Measurements from ENCODE around the gene STARD13.
"Not testable (repeated sequence)": the region's sequence is repeated elsewhere in the genome, so short reads cannot be mapped to it uniquely, and the experiment has no call there.

STARD13 gene

DNA sequence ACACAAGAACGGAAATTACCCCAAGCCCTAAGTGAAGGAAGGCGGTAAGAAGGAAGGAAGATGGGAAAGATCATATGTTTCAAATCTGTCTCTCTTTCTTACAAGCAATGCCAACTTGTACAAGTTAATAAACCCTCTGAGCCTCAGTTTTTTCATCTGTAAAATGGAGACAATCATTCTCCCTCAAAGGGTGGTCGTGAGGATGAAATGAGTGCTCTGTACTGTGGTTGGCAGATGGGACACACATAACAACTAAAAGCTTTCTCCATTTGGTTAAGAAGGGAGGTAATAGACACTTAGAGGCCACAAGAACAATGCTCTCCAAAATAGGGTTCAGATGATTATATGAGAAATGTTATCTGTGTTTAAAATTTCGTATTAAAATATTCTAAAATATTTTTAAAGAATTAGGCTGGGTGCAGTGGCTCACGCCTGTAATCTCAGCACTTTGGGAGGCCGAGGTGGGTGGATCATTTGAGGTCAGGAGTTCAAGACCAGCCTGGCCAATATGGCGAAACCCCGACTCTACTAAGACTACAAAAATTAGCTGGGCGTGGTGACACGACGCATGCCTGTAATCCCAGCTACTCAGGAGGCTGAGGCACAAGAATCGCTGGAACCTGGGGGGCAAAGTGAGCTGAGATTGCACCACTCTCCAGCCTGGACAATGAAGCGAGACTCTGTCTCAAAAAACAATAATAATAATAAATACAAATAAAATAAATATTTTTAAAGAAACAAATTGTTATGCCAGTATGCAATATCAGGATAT lies 89.7 kb downstream of the STARD13 start:
- no peak for DNase-seq

DNA sequence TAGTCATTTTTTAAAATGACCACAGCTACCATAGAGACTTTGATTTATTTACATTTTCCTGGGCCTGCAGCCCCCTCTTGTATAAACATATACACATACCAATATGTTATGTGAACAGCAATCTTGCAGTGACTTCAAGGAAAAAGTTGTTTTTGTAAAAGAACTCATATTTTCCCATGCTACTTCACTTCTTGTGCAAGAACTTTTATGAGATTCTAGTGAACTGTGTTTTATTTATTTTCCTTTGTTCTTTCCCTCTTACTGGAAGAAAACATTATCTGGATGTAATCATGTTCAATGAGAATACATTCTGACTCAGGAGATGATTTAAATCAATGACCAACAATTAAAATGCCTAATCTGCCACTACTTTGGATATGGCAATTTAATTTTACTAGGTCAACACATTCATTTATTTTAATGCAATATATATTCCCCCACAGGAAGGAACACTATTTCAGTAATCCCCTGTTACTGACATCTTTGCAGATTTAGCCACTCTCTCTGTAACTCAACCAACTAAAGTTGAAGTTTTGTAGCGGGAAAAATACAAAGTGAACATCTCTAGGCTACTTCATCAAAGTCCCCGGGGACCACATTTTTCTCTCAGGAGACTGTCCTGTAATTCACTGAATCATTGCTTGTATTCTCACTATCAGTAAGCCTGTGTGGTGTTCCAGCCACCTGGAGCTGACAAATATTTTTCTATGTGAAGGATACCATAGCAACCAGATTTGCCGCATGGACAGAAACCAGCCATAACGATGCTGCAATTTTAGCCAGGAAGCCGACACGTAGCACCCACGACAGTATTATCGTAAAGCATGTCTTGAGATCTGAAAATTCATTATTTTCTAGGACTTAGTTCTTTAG lies 90.5 kb downstream of the STARD13 start:
- DNase-seq = no peak

DNA sequence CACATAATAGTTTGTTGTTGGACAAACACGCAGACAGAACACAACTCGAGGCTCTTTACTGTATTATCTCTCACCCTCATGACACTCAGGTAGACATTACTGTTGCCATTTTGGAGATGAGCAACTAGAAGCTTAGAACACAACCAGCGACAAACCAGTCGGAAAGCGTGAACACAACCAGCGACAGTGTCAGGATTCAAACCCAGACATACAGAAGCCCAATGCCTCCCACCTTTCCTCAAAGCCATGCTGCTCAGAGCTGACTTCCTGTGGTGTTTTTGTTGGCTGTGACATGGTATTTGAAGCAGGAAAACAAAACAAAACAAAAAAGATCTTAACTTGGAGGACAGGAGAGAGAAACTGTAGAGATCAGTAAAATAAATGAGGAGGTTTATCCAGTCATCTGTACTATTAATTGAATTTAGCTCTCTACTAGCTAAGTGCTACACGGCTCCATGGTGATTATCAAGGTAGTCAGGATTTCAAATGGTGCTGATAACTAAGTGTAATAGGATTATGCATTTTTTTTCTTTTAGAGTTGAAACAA lies 92.1 kb downstream of the STARD13 start:
- DNase-seq = no peak

DNA sequence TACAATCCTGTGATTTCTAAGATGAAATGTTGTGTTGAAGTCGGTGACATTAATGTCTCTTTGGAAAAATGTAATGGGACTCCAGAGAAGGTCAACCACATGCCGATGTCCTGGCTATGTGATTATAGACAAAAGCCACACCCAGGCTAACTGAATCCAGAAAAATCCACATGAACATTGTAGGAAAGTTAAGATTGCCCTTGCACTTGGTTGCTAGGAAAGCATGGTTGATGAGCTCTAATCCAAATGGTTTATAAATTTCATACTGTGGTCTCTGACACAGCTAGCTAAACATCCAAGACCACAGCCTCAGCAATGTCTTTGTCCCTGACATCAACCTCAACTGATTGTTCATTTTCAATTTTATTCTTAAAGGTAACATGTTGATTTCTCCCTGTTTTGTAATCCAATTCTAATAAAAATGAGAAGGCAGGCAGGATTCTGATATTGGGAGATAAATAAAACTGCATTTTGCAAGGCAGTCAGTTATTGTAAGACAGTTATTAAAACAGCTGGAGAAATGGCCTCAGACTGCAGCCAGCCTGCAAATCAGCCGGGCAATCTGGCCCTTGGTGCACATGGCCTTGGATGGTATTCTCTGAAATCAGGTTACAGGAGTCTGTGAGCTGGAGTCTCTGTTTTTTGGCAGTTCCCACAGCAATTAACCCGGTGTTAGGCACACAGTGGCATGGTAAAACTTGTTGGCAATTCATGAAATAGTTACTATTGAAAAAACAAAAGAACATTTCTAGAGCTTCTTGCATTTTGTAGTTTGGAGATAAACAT lies 93.9 kb downstream of the STARD13 start:
- no peak for DNase-seq

DNA sequence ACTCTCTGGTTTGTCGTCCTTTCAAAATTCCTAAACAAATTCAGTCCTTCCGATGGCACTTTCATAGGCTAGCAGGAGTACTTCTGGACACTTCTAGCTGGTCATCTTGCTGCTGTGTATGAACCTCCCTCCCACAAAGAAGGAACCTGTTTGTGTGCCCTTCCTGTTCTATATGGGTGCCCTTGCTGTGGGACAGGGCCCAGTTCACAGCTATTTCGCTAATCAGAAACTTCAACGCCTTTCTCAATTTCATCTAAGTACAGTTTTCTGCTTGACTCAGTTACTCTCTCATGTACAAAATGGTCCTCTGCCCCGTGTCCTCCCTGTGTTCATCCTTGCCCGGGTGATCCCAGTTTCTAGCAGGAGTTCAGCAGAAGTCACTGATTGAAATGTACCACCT lies 96.1 kb downstream of the STARD13 start:
- DNase-seq = no peak

DNA sequence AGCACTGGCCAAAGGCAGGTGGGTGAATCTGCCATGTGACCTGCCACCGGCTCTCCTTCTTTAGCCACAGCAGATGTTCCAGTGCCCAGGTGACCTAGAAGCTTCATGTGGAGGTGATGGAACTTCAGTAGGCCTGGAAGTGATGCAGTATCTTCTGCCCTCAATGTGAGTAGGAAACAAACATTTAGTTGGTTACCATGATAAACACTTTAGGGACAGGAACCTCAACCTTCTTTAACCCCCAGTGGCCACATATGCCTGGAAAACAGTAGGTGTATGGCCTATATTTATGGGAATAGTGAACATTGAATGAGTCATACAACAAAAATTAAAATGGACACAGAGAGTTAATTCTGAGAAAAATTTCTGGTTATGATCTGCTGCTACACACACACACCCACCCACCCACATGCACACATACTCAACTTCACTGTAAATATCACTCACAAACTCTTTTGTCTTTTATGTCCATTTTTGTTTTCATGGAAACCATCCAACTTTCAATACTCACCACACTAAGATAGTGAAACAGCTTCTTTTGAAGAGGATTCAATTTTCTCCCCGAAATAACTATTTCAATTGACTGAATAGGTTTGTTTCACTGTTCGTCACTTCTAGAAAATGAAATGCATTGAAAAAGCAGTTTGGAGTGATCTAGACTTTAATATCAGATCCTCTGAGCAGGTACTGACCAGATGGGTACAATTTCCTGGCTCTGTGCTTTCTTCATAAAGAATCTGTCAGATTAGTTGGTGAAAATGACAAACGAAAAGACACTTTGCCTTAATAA lies 97.3 kb downstream of the STARD13 start:
- no peak for DNase-seq

DNA sequence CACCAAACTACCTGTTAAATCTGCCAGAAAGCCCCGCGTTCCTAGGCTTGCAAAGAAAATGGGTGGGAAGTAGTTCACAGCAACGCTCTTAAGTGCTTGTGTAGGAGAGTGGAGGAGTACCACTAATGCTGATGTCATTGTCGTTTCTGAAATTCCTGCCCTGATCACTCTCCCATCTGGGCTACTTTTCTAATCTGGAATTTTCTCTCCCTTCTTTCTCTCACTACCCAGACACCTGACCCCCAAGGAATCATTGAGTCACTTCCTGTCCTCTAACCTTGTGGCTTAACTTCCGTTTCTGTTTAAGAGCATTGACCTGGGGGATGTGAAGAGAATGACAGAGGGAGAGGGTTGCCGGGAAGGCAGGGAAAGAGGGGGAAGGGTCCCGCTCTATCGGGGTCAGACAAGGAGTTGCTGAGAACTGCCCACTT lies 98.7 kb downstream of the STARD13 start:
- no peak for DNase-seq

DNA sequence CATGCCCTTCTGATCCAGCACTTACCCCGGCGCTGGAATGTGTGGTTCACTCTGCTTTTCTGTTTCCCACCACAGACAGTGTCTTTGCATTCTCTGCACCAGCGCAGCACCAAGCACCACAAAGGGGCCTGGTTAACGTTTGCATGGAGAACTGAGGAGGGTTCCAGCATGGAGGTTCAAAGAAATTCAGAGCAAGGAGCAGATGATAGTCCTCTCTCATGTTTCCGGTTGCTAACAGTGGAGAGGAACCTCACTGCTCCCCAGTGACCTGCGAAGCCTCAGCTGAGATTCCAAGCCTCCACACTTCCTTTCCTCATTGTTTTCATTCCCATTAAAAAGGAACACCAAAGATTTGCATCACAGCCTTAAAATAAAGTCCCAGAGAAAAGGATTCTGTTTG lies 99.7 kb downstream of the STARD13 start:
- DNase-seq = no peak

DNA sequence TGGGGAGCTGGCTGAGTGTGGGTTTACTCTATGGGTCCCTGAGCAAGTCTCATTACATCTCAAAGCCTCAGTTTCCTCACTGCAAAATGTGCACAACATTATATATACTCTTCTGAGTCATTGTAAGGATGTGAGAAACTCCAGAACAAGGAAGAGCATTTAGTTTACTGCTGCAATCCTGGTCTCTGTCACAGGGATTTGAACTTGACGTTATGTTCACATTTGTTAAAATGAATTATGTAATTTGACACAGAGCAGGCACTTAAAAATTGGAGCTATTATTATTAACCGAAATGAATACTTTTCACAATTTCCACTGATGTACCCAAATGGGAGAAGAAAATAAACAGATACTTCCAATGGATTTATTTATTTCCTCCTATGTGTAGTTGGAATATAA lies 101.0 kb downstream of the STARD13 start:
- DNase-seq = no peak

DNA sequence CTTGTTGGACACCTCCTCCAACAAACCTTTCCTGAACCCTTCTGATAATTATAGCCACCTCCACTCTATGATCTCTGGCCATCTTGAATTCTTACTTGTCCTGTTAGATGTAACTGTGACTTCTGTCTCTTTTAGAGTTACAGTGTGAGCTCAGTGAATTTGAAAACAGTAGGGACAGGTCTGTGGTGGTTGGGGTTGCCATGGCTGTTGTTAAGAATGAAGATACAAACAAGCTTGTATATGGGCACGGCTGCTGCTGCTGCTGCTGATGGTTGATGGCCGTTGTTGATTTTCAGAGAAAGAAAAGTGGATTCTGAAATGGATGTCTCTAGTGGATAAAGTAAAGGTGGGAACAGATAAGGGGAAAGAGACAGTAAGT lies 101.5 kb downstream of the STARD13 start:
- no peak for DNase-seq

DNA sequence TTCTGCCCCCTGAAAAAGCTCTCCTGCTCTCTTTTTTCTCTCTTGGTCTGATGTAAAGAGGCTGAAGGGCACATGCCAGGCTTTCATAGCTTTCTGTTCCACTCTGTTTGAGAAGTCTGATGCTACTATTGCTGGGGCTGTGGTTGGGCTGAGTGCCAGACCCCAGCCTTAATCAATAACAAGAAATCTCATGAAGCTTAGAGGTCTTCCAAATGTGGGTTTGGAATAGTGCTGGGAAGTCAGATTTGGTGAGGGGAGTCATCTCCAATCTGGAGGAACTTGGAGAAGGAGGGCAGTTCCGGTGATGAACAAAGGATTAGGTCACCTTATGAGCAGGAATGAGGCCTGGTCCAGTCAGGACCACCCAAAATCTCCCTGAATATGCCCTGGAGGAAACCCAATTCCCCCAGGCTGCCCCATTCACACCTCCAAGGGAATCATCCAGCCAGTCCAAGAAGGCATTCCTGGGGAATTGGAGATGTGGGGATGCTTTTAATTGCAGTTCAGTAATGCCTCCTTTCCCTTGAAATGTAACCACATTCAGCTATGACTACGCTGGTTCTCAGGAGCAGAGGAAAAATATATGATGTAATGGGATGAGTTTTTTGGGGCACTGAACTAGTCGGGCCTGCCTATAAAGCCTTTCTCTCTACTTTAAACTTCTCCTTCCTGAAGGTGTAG lies 102.0 kb downstream of the STARD13 start:
- DNase-seq = no peak

DNA sequence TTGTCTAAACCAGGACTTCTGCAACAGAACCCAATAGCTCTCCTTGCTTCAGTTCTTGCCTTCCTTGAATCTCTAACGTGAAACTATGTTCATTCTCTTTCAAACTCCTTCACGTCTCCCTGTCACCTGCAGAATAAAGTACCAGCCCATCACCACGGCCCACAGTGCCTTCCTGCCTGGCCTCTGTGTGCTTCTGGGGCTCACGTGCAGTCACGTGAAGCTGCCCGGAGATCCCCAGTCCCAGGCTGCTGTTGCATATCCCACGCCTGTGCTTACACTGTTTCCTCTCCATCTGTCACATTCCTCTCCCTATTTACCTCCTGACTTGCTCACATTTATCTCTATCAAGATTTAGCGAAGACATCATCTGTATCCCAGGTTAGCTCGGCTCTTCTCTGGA lies 102.8 kb downstream of the STARD13 start:
- no peak for DNase-seq

DNA sequence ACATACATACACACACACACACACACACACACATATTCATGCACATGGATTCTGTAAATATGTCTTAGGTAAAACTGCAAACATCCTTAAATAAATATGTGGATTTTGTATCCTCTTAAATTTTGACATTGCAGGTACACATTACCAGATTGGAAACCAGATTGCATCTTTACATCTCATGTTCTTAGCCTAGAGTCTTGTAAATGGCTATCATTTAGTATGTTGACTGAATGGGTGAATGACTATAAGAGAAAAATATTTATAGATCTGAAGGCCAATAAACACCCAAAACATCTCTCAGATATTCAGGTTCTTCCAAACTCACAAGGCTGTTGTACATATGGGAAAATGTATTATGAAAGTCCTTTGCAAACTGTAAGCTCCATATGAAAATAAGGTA lies 104.3 kb downstream of the STARD13 start:
- DNase-seq = no peak

DNA sequence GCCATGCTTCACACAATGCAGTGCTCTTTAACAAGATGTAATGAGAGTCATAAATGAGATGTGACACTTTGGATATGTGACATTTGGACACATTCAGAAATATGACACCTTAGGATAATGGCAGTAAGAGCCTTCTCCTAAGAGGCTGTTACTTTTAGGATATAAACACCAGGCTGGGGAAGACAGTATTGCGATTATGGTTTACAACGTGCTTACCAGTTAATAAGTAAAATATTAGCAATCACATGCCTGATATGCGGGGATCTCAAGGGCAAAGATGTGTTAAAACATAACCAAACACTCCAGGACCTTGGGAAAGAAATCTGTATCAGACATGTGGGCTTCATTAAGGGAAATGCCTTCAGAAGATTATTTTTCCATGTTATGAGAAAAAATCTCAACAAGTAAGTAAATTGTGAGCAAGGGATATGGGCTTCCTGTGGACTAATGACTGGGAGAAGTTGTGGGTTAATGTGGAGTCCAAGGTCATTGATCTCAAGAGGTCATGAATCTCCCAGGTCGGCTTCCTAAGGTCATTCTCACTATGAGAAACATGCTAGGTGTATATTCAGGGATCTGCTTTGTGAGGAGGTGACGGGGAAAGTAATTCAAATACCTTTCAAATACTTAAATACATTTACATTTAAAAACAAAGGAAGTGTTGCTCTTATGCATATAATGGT lies 105.3 kb downstream of the STARD13 start:
- DNase-seq = no peak

DNA sequence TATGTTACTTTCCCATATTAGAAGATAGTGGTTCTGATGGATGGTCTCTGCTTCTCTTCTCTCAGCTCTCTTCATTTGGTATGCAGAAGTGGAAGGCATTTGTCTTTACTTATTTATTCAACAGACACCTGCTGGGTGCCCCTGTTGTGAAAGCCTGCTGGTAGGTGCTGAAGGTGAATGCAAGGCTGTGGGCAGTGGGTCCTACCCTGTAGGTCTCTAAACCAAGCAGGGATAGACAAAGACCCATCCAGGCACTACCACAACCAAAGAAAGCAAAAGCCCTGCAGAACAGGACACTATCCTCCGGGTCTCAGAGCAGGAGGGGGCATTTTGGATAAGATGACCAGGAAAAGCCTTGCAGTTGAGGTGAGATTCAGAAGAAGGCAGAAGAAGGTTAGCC lies 106.1 kb downstream of the STARD13 start:
- no peak for DNase-seq

DNA sequence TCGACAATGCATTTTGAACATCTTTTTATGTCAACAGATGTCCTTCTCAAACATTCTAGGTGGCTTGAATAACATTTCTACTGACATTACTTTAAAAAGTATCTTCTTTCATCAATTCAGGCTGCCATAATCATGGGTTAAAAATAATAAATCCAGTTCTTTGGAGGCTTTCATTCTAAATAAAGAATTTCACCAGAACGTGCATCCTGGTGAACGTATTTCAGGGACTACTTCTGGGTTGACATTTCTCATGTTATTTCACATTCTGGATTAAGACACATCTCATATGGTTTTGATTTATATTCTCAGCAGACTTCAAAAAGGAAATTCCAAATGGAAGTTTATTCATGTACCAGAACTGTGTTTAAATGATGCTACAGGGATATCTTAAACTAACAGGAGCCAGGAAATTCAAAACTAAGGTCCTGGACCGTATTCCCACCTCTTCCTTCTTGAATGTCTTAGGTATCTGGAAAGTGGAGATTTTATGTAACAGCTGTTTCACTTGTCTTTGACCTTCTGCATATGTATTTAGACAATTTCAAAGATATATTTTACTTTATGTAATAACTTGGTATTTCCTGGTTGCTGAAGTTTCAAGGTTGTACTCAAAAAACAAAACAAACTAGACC lies 107.2 kb downstream of the STARD13 start:
- no peak for DNase-seq

DNA sequence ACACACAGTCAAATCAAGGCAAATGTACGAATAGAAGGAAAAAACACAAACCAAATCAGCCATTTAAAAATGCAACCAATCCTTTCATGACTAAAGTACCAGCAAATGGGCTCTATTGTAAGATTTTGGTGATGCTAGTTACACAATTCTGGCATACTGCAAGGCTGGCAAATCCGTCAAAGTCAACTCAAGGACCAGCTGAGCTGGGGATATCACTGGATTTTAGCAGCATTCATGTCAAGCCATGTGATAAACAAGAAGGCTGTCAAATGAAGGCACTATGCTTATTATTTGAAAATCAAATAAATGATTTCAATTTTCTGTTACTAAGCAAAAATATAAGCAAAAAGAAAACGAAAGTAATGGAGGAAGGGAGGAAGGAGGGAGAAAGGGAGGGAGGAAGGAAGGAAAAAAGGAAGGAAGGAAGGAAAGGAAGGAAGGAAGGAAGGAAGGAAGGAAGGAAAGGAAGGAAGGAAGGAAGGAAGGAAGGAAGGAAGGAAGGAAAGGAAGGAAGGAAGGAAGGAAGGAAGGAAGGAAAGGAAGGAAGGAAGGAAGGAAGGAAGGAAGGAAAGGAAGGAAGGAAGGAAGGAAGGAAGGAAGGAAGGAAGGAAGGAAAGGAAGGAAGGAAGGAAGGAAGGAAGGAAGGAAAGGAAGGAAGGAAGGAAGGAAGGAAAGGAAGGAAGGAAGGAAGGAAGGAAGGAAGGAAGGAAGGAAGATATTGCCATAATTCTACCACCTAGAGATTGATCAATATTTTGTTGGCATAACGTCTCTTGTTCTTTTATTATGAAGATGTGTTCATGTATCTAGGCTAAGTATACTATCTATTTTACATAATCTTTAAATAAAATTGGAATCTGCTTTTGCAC lies 108.0 kb downstream of the STARD13 start:
- DNase-seq = not testable (repeated sequence)

DNA sequence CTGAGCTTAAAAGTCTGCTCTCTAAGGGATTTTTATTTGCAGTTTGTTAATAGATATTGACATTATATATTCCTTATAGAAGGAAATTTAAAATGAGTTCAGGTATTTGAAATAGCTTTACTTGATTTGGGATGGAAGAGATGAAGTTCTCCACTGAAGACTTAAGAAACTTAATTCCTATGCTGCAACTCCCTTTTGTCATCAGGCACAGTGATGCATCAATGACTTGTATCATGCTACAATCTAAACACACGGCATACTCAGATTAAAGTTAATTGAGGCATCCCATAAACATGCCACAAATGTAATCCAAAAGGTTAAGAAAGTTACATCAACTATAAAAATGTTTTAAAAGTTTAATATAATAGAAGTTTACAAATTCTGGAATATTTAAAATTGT lies 109.0 kb downstream of the STARD13 start:
- no peak for DNase-seq

DNA sequence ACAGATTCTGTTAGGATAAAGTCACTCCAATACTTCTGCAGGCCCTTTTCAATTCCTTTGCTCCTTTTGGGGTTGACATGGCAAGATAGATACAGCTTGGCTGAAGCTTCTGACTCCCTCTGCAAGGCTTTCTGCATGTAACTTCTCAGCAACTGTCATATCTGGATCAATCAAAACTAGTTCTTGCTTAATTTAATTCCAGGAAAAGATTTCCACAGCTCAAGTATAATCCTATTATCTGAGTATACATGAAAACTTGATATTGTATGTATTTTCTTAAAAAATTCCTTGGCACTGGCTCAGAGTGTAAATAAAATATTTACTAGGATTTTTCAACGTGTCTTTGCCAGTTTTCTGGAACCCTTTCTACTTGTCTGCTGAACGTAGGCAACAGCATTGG lies 109.6 kb downstream of the STARD13 start:
- DNase-seq = no peak

DNA sequence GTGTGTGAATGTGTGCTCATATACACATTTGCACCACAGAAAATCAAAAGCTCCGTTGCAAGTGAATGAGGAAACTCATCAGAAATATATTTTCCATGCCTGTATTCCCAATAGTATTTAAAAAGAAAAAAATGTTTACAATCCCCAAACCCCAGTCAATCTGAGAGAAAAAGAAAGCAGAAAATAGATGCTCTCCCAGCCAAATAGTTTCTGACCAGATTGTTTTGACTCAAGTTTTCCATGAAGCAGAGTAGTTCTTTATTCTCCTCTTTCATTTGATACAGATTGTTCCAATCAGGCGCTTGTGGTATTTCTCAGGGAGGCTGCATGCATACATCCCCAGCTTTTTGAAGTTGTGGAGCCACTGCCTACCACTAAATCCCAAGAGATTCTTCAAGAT lies 110.6 kb downstream of the STARD13 start:
- DNase-seq = no peak
